HuH-7.5 (cell line): ENCODE results near the gene CLPSL1.

Experiments
- DNase-seq: peaks from one replicate; pipeline ENCODE4 v3.0.0; 2011; ENCODE audit warnings: low spot score

The CLPSL1 gene

DNA sequence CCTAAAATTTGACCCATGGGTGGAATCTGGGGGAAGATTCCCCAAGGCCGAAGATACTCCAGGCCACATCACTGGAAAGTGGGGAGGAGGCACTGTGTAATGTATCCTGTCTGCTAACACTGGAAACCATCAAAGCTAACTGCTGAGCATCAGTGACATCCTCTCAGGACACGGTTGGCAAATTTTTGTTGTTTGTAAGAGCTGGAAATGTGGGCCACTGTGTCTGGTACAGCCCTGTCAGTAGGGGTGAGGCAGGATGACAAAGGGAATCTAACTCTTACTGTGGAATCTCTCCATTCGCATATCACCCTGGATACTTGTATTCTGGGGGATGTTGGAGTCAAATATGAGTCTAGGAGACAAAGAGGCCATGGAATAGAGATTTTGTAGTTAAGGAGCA lies 21.4 kb upstream of the CLPSL1 start:
- no peak for DNase-seq

- no peak for DNase-seq
These were observed 15.1 kb upstream of the CLPSL1 start for GRCh38 chr6:35765739-35766138.

DNA sequence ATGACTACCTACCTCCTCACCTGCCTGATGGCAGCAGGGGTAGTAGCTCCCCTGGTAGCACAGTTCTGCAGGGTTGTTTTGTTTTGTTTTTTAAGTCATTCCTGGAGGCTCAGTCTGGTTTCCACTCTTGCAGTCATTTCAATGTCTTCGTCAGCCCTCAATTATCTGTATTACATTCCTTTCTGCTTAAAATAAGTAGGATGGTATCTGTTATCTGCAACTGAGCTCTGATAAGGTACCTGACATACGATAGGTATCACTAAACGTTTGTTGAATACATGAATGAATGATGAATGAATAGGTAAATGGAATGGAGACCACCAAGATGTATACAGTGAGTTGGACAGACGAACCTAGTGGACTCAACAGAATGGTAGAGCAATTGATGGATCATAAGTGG lies 11.6 kb upstream of the CLPSL1 start:
- DNase-seq, result no peak

- no peak for DNase-seq
These were observed 9.5 kb upstream of the CLPSL1 start for GRCh38 chr6:35771343-35771627.

DNA sequence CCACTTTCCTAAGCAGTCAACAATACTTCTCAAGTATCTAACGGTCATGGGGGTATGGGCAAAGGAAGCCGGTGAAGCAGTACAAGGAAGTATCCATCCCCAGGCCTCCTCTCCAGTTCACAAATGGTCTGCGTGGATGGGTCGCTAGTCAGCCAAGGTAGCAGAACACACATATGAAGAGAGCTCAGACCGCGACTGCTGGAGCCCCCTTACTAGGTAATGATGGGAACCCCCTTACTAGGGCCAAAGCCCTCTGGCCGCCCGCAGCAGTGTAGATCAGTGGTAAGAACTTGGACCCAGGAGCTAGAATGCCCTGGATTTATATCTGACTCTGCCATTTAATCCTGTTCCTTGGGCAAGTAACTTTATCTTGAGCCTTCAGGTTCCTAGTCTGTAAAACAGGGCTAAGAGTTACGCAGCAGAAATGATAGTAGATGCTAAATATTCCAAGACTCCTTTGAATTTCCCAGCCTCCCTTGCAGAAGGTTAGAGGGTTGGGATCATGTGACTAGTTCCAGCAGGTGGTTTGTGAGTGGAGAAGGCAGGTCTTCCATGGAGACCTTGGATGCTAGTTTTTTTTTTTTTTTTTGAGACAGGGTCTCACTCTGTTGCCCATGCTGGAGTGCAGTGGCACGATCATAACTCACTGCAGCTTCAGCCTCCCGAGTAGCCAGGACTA lies 6.6 kb upstream of the CLPSL1 start:
- no peak for DNase-seq

- DNase-seq, result no peak
These were observed 5.8 kb upstream of the CLPSL1 start for GRCh38 chr6:35775031-35775430.

DNA sequence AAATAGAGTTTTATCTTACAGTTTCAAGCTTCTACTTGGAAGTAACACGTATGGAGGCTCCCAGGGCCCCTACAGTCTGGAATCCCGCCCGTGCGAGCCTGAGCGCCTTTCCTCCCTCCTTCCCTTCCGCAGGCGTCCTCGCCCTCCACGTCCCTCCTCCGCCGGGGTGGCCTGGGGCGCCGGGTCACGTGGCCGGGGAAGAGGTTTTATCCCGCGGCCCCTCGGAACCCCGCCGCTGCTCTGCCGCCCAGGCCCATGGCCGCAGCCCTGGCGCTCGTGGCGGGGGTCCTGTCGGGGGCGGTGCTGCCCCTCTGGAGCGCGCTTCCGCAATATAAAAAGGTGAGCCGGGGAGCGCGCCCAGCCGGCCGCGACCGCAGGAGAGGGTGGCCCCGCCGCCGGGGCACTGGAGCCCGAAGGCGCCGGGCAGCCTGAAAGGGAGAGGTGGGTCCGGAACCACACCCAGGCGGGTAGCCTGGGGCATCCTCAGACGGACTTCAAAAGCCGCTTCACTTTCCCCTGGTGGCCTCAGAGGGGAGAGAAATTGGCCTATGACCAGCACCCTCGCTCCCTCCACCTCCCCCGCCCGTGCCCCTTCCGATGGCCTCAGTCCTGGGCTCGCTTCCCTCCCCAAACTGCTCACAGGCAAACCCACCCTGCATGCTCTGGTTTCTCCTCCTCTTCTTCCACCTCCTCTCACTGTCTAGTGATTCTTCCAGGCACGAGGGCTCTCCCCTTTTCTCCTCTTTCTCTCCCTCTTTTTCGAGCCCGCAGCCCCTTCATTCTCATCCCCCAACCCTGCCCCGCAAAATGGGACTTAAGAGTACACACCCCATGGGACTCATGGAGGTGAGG lies 4.2 kb upstream of the CLPSL1 start, which contains the start of gene CLPSL2:
Gene CLPSL2, plus strand, starts transcription at position 235 of the 852 bp plus-strand sequence. Its CDS starts 21 bp downstream, at position 256.
- DNase-seq, result no peak

DNA sequence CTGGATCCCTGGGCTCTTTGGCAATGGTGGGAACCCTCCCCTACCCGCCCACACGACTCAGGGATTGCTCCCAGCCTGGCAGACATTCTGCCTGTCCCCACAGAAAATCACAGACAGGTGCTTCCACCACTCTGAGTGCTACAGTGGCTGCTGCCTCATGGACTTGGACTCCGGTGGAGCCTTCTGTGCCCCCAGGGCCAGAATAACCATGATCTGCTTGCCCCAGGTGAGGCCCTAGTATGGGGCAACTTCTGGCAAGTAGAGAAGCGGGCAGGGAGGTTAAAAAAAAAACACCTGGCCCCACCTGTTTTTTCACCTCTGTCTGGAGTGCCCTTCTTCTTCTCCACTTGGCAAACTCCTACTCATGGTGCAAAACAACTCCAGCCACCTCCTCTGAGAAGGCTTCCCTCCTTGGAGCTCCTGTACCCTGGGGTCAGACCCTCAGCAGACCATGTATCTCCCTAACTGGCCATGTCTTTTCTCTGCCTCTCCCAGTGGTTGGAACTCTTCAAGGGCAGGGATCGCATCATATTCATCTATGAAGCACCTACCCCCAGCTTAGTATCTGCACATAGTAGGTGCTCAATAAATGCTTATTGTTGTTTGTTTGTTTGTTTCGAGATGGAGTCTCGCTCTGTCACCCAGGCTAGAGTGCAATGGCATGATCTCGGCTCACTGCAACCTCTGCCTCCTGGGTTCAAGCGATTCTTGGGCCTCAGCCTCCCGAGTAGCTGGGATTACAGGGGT lies 3.3 kb upstream of the CLPSL1 start:
- no peak for DNase-seq

DNA sequence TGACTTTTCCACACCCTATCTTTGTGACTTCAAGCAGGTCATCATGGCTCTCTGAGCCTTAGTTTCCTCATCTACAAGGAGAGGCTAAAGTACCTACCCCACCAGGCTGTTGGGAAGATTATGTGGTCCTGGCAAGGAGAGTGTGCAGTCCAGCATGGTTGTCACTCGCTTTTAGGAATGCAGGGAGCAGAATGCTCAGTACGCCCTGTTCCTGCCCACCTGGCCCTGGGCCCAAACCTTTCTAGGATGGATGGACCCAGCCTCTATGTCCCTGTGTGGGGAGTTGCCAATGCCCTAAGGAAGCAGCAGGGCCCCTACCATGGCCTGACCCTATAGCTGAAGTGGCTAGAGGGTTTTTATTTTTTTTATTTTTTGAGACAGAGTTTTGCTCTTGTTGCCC lies 2.4 kb upstream of the CLPSL1 start:
- no peak for DNase-seq

DNA sequence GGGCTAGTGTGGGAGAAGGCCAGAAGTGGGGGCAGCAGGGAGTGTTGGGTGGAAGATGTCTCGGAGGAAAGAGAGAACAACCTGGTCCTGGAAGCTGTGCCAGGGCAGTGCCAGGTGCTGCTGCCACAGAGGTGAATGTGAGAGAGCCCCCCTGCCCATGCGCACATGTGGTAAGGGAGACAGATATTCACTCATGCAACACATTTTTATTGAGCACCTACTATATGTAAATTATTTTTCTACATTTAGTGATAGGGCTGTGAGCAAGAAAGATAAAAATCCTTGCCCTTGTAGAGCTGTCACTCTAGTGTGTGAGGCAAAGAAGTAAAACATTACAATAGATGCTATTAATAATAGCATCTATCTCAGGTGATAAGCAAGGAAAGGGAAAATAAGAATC lies 471 bp downstream of the CLPSL1 start:
- DNase-seq, result no peak

- no peak for DNase-seq
These were observed 1.6 kb downstream of the CLPSL1 start for GRCh38 chr6:35782424-35782823.

DNA sequence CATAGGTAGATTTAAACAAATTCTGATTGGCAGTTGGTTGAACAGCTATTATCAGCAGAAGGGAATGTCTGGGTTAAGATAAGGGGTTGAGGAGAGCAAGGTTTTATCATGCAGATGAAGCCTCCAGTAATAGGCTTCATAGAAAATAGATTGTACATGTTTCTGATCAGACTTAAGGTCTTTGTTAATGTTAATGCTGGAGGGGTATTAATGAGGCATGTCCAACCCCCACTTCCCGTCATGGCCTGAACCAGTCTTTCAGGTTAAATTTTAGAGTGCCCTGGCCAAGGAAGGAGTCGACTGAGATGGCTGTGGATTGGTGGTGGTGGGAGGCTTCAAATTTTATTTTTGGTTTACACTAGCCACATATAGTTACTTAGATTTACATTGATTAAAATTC lies 3.4 kb downstream of the CLPSL1 start:
- no peak for DNase-seq

DNA sequence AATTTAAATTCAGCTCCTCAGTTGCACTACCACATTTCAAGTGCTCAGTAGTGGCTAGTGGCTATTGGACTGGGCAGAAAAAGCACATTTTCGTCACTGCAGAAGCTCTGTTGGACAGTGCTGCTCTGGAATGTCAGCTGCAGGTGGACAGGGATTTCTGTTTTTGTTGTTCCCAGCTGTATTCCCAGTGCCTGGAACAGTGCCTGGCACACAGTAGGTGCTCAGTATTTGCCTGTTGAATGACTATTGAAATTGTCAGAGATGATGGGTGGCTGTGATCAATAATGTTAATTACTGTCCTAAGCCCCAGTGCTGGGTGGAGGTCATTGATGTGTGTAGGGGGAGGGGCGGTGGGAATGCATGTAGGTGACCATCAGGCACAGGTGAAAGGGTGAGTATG lies 5.5 kb downstream of the CLPSL1 start:
- no peak for DNase-seq

GRCh38 chr6:35786810-35787209 lies 6.0 kb downstream of the CLPSL1 start:
- no peak for DNase-seq

- DNase-seq, result no peak
These were observed 6.7 kb downstream of the CLPSL1 start for GRCh38 chr6:35787266-35788218.

GRCh38 chr6:35788423-35788982 lies 7.7 kb downstream of the CLPSL1 start:
- no peak for DNase-seq

GRCh38 chr6:35790683-35791082 lies 9.9 kb downstream of the CLPSL1 start:
- DNase-seq, result no peak

DNA sequence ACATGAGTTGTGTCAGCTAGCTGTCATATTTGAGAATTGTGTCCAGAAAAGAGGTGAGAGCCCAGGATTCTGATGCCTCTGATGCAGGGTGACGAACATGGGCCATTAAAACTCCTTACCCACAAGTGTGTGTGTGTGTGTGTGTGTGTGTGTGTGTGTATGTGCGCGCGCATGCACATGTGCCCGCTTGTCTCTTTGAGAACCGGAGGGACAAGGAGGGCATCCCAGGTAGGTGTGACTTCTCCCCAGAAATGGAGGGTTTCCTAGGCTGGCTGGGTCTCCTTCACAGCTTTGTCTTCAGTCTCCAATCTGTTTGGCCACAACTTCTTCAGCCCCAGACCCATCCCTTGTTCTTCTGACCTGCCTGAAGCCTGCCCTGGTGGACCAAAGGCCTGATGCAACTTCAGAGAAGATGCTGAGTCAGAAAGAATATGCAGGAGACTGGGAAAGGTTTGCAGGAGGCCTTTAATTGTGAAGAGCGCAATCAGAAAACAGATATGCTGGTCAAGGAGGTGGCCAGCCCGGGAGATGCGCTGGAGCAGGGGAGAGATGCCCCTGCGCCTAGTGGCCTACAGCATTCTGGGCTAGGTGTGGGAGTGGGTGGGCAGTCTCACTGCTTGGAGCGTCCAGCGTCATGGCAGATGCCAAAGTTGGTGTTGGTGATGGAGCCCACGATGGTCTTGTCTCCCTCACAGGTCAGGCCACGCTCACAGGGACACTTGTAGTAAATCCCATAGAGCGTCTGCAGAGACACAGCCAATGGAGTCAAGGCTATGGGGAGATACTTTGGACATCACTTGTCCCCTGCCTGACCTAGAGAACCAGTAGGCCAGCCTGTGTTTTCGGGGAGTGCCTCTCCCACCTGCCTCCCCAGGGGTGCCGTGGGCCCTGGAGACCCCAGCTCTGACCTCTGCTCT lies 14.0 kb downstream of the CLPSL1 start:
- no peak for DNase-seq

- DNase-seq, result no peak
These were observed 14.7 kb downstream of the CLPSL1 start for GRCh38 chr6:35795453-35796071.

GRCh38 chr6:35796236-35796635 lies 15.4 kb downstream of the CLPSL1 start:
- no peak for DNase-seq
